Muscle of back (tissue), 11 donors: ENCODE measurements around the gene UBE2O. TPM values are rescaled to one million over a fixed set of nuclear protein-coding genes. Genes with fewer than 3 reads are reported as not detected.

Experiments
- DNase-seq, 3 donors: peaks; one replicate each; pipeline versions ENCODE4 v3.0.0 to v3.0.0-alpha.2; 2013
- polyA plus RNA-seq, 10 donors: library from polyadenylated mRNA; unstranded; fragments of 120-200 nt; gene quantifications; one replicate each; pipeline ENCODE4 v1.2.1, GENCODE V29; 2013; ENCODE audit not compliant: insufficient read length in 10 of 10

UBE2O gene
- polyA plus RNA-seq, 10 donors = 13.0 to 24.8 (median 16.2) TPM

- DNase-seq = no peak
Observed at GRCh38 chr17:76487451-76488192, 34.7 kb upstream of the UBE2O start.

- no peak for DNase-seq
Observed at GRCh38 chr17:76485569-76485968, 32.6 kb upstream of the UBE2O start.

- DNase-seq = no peak
Observed at GRCh38 chr17:76484228-76484725, 31.3 kb upstream of the UBE2O start.

- peak in 1 of 3 donors; percentile 60 for DNase-seq
Observed at GRCh38 chr17:76481071-76481655, 28.2 kb upstream of the UBE2O start.

- DNase-seq = peak in 1 of 3 donors; percentile 78
Observed at GRCh38 chr17:76480632-76481031, 27.7 kb upstream of the UBE2O start.

- no peak for DNase-seq
Observed at GRCh38 chr17:76479515-76480060, 26.6 kb upstream of the UBE2O start.

- DNase-seq = no peak
Observed at GRCh38 chr17:76478730-76479514, 26.0 kb upstream of the UBE2O start.

GRCh38 chr17:76478097-76478496 is 25.1 kb upstream of the UBE2O start:
- DNase-seq = no peak

GRCh38 chr17:76477576-76477975 is 24.6 kb upstream of the UBE2O start:
- no peak for DNase-seq

- DNase-seq = no peak
Observed at GRCh38 chr17:76476736-76477135, 23.8 kb upstream of the UBE2O start.

GRCh38 chr17:76475302-76475701 is 22.4 kb upstream of the UBE2O start:
- no peak for DNase-seq

GRCh38 chr17:76474894-76475293 is 21.9 kb upstream of the UBE2O start:
- DNase-seq = no peak

- DNase-seq = no peak
Observed at GRCh38 chr17:76474238-76474637, 21.3 kb upstream of the UBE2O start.

GRCh38 chr17:76473541-76473985 is 20.6 kb upstream of the UBE2O start:
- DNase-seq = no peak

- DNase-seq = no peak
Observed at GRCh38 chr17:76472726-76473125, 19.8 kb upstream of the UBE2O start.

GRCh38 chr17:76472258-76472645 is 19.3 kb upstream of the UBE2O start:
- DNase-seq = no peak

GRCh38 chr17:76471498-76472257 is 18.7 kb upstream of the UBE2O start:
- DNase-seq = no peak

GRCh38 chr17:76469991-76470739 is 17.2 kb upstream of the UBE2O start:
- no peak for DNase-seq

- no peak for DNase-seq
Observed at GRCh38 chr17:76469076-76469990, 16.4 kb upstream of the UBE2O start.

GRCh38 chr17:76468634-76469010 is 15.7 kb upstream of the UBE2O start:
- DNase-seq = no peak
